Kidney epithelial cell (primary cell): ENCODE data around the gene CMTM4. TPM values are rescaled to one million over a fixed set of nuclear protein-coding genes. Genes with fewer than 3 reads are reported as not detected.
"Not testable (repeated sequence)": the region's sequence is repeated elsewhere in the genome, so short reads cannot be mapped to it uniquely, and the experiment has no call there.

ENCODE experiments used
- DNase-seq: peaks from one replicate; pipeline ENCODE4 v3.0.0-alpha.2; 2010; ENCODE audit warnings: low read depth
- H3K27me3 ChIP-seq: 2 replicates; pipeline ENCODE4 v1.6.0; 2011; ENCODE audit warnings: low read length; ENCODE audit not compliant: control insufficient read depth, insufficient read depth
- H3K36me3 ChIP-seq: 2 replicates; pipeline ENCODE4 v1.5.1; 2011; ENCODE audit warnings: low read length; ENCODE audit not compliant: control insufficient read depth, insufficient read depth
- H3K4me3 ChIP-seq: 2 replicates; pipeline ENCODE4 v1.5.1; 2011; ENCODE audit warnings: low read depth, mild to moderate bottlenecking, control low read depth, low read length
- CTCF ChIP-seq: IDR thresholded peaks from 2 replicates; pipeline ENCODE4 v1.5.1; 2011; ENCODE audit warnings: mild to moderate bottlenecking, moderate library complexity, low read length, control low read depth, inconsistent platforms; ENCODE audit not compliant: insufficient read depth, poor library complexity, severe bottlenecking
- total RNA-seq: library from RNA; depleted of rRNA; stranded (reverse); fragments of >200 nt; gene quantifications from 2 replicates; pipeline ENCODE4 v1.2.3, GENCODE V29; 2015

The CMTM4 gene
- total RNA-seq, 1 donor from 2014 or later: 75.2 TPM

- no peak for DNase-seq
- H3K4me3 ChIP-seq: no peak overlapping the region
- no peaks in the 10 kb centered on the region for H3K27me3 ChIP-seq
- TF ChIP-seq CTCF: no peak
- no peaks in the 10 kb centered on the region for H3K36me3 ChIP-seq
Measured at GRCh38 chr16:66667944-66668343, 28.6 kb downstream of the CMTM4 start.

DNA sequence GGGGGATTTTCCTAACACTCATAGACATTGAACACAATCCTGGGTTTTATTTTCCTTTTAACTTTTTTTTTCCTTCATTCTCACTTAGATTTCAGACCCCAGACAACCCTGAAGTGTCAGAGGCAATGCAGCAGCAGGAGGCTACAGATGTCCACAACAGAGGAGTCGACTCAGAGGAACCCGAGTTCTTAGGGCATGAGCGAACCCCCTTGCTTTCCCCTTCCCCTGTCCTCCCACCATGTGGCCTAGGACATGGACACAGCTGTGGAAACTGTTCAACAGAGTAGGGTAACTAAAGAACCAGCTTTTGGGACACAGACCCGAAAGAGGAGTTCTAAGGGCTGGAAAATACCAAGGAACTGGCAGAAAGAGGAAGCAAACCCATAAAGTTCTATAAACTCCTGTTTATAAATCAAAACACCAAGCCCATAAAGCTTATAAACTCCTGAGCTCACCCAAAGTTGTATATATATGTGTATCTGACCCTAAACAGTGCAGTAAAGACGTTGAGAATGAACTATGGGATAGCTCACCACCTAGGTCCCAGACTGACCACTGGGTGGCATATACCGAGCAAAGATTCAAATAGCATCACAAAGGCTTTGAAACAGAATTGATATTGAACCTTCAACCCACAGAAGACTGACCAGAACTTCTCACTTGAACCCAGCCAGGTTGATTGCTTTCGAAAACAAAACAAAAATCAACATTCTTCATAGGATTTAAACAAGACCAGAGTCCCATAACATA, 33.9 kb downstream of the CMTM4 start:
- no peak overlapping the region for H3K4me3 ChIP-seq
- DNase-seq: no peak
- TF ChIP-seq CTCF: peak; percentile 54
- H3K27me3 ChIP-seq: no peaks in the 10 kb centered on the region
- H3K36me3 ChIP-seq: no peaks in the 10 kb centered on the region

DNA sequence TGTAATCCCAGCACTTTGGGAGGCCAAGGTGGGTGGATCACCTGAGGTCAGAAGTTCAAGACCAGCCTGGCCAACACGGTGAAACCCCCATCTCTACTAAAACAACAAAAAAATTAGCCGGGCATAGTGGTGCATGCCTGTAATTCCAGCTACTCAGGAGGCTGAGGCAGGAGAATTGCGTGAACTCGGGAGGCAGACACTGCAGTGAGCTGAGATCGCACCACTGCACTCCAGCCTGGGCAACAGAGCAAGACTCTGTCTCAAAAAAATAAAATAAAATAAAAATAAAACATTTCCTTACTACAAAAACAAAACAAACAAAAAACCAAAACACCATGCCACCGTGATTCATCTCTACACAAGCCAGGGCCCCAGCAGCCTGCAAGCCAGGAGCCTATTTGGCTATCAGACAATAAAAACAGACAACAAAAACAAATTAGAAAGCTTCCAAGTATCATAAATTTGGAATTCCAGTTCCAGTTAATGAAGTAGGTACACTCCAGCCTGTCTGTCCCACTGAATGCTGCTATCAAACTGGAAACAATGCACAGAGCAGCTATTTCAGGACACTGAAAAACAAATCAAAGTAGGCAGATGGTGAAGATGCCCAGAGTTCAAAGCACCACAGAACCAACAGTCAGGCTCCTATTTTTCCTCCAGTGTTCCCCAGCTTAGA, 34.7 kb downstream of the CMTM4 start:
- DNase-seq: not testable (repeated sequence)

DNA sequence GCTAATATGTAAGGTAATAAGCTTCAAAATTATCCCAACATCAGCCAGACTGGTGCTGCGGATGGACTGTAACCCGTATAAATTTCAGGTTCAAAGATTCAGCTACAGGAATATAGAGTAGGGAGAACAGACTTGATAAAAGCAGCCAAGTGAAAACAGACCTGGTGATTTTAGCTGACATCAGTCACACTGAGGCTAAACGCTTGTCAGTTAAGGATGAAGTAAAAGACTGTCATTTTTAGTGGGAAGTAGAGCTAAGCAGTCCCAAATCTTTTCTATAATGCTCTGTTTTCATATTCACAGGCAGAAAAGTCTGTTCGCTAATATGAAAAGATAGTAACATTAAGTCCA, 35.4 kb downstream of the CMTM4 start:
- no peak overlapping the region for H3K4me3 ChIP-seq
- TF ChIP-seq CTCF: no peak
- H3K27me3 ChIP-seq: no peaks in the 10 kb centered on the region
- peak; percentile 14 for DNase-seq
- no peaks in the 10 kb centered on the region for H3K36me3 ChIP-seq

More for the DNA sequence above, 34.7 kb downstream of the CMTM4 start:
- H3K36me3 ChIP-seq, H3K27me3 ChIP-seq, H3K4me3 ChIP-seq: not testable (repeated sequence)

- TF ChIP-seq CTCF: peak; percentile 44
- H3K4me3 ChIP-seq: no peak overlapping the region
- peak; percentile 85 for DNase-seq
- no peaks in the 10 kb centered on the region for H3K36me3 ChIP-seq
- no peaks in the 10 kb centered on the region for H3K27me3 ChIP-seq
Measured at GRCh38 chr16:66660422-66661209, 35.9 kb downstream of the CMTM4 start.

- no peaks in the 10 kb centered on the region for H3K36me3 ChIP-seq
- H3K27me3 ChIP-seq: no peaks in the 10 kb centered on the region
- DNase-seq: no peak
- no peak for TF ChIP-seq CTCF
- no peak overlapping the region for H3K4me3 ChIP-seq
Measured at GRCh38 chr16:66658860-66659190, 37.7 kb downstream of the CMTM4 start.
